HEK293 (cell line): ENCODE measurements around the gene NBPF6.

Experiments used
- CTCF ChIA-PET: fragments of 350-600 bp; formaldehyde crosslinking; extraction: SDS; loops from one replicate; lab custom pipeline; 2021; ENCODE audit warnings: antibody characterized with exemption; lab: Yijun Ruan, JAX
- POLR2A ChIA-PET: fragments of 300-600 bp; formaldehyde crosslinking; extraction: SDS; loops from one replicate; lab custom pipeline; 2020; ENCODE audit warnings: antibody characterized with exemption, inconsistent platforms; lab: Yijun Ruan, JAX
- H3K27ac ChIP-seq: fragments of 200-500 bp; sonication (Bioruptor generic); 2 replicates; pipeline ENCODE4 v1.5.1; 2014; ENCODE audit warnings: low read depth, low read length, control low read depth, inconsistent platforms; ENCODE audit errors: extremely low read depth
- H3K36me3 ChIP-seq, 2 experiments: fragments of 200-500 bp in 1 of 2; sonication (Bioruptor generic) in 1 of 2; 1 replicate in 1 of 2; 2 replicates in 1 of 2; pipeline ENCODE4 v1.5.1; 2014 to 2017; ENCODE audit warnings: inconsistent platforms in 2 of 2, low read length in 2 of 2; ENCODE audit not compliant: control insufficient read depth in 2 of 2, insufficient read depth in 1 of 2
- H3K4me1 ChIP-seq: fragments of 200-500 bp; sonication (Bioruptor generic); 2 replicates; pipeline ENCODE4 v1.5.1; 2014; ENCODE audit warnings: mild to moderate bottlenecking, low read length, inconsistent platforms; ENCODE audit not compliant: control insufficient read depth, insufficient read depth
- H3K4me3 ChIP-seq: 2 replicates; pipeline ENCODE4 v1.5.1; 2011; ENCODE audit warnings: low read depth, mild to moderate bottlenecking, control low read depth, low read length, moderate library complexity
- H3K9me3 ChIP-seq: fragments of 200-500 bp; sonication (Bioruptor generic); 2 replicates; pipeline ENCODE4 v1.5.1; 2014; ENCODE audit warnings: low read depth, low read length, inconsistent platforms; ENCODE audit not compliant: control insufficient read depth, insufficient read depth
- HOXD13 ChIP-seq: sonication (generic); formaldehyde crosslinking; IDR thresholded peaks from 2 replicates; pipeline ENCODE4 v1.8.0; 2022; ENCODE audit warnings: missing genetic modification reagents, borderline replicate concordance
- PBX3 ChIP-seq: sonication (generic); formaldehyde crosslinking; IDR thresholded peaks from 2 replicates; pipeline ENCODE4 v1.8.1; 2022; ENCODE audit warnings: mild to moderate bottlenecking, moderate library complexity, missing genetic modification reagents
- SETDB1 ChIP-seq: IDR thresholded peaks from one replicate; pipeline ENCODE4 v1.6.1; 2017; ENCODE audit warnings: mild to moderate bottlenecking, low read length, moderate library complexity, mixed read lengths; ENCODE audit not compliant: insufficient read length
- SP7 ChIP-seq: fragments of 450-650 bp; formaldehyde crosslinking; IDR thresholded peaks from 2 replicates; pipeline ENCODE4 v1.5.1; 2016; ENCODE audit warnings: missing biosample characterization, missing genetic modification characterization
- TCF7L2 ChIP-seq: IDR thresholded peaks from 2 replicates; pipeline ENCODE4 v1.6.1; 2011; ENCODE audit warnings: low read depth, mild to moderate bottlenecking, inconsistent platforms, low read length, moderate library complexity, borderline replicate concordance
- ZBTB17 ChIP-seq: fragments of 450-650 bp; formaldehyde crosslinking; IDR thresholded peaks from 2 replicates; pipeline ENCODE4 v1.5.1; 2016; ENCODE audit warnings: missing biosample characterization, missing genetic modification characterization
- ZFP37 ChIP-seq: fragments of 450-650 bp; formaldehyde crosslinking; IDR thresholded peaks from 2 replicates; pipeline ENCODE4 v1.5.1; 2016; ENCODE audit warnings: missing biosample characterization, missing genetic modification characterization
- ZIC2 ChIP-seq: fragments of 450-650 bp; formaldehyde crosslinking; IDR thresholded peaks from 2 replicates; pipeline ENCODE4 v1.5.1; 2016; ENCODE audit warnings: missing biosample characterization, missing genetic modification characterization
- ZNF24 ChIP-seq: fragments of 450-650 bp; formaldehyde crosslinking; IDR thresholded peaks from 2 replicates; pipeline ENCODE4 v1.5.1; 2016; ENCODE audit warnings: missing biosample characterization, missing genetic modification characterization
- ZNF311 ChIP-seq: fragments of 450-650 bp; formaldehyde crosslinking; IDR thresholded peaks from 2 replicates; pipeline ENCODE4 v1.5.1; 2017; ENCODE audit warnings: missing biosample characterization, missing genetic modification characterization, borderline replicate concordance
- ZNF341 ChIP-seq: fragments of 450-650 bp; formaldehyde crosslinking; IDR thresholded peaks from 2 replicates; pipeline ENCODE4; 2016; ENCODE audit warnings: low read depth, missing biosample characterization, missing genetic modification characterization
- ZNF354C ChIP-seq: fragments of 450-650 bp; formaldehyde crosslinking; IDR thresholded peaks from 2 replicates; pipeline ENCODE4 v1.5.1; 2016; ENCODE audit warnings: missing biosample characterization, missing genetic modification characterization, low read depth, borderline replicate concordance
- ZNF398 ChIP-seq: fragments of 450-650 bp; formaldehyde crosslinking; IDR thresholded peaks from 2 replicates; pipeline ENCODE4 v1.5.1; 2017; ENCODE audit warnings: missing biosample characterization, missing genetic modification characterization
- ZNF416 ChIP-seq: fragments of 450-650 bp; formaldehyde crosslinking; IDR thresholded peaks from 2 replicates; pipeline ENCODE4 v1.5.1; 2016; ENCODE audit warnings: missing biosample characterization, missing genetic modification characterization
- ZNF426 ChIP-seq: fragments of 450-650 bp; formaldehyde crosslinking; IDR thresholded peaks from 2 replicates; pipeline ENCODE4 v1.5.1; 2017; ENCODE audit warnings: missing biosample characterization, missing genetic modification characterization, mild to moderate bottlenecking, inconsistent platforms, moderate library complexity
- ZNF530 ChIP-seq: fragments of 450-650 bp; formaldehyde crosslinking; IDR thresholded peaks from 2 replicates; pipeline ENCODE4 v1.5.1; 2016; ENCODE audit warnings: low read depth, missing biosample characterization, missing genetic modification characterization
- ZNF585B ChIP-seq: fragments of 450-650 bp; formaldehyde crosslinking; IDR thresholded peaks from 2 replicates; pipeline ENCODE4 v1.5.1; 2016; ENCODE audit warnings: missing biosample characterization, missing genetic modification characterization
- ZNF670 ChIP-seq: fragments of 450-650 bp; formaldehyde crosslinking; IDR thresholded peaks from 2 replicates; pipeline ENCODE4 v1.5.1; 2016; ENCODE audit warnings: missing biosample characterization, missing genetic modification characterization, low read depth
- ZNF692 ChIP-seq: fragments of 450-650 bp; formaldehyde crosslinking; IDR thresholded peaks from 2 replicates; pipeline ENCODE4 v1.5.1; 2016; ENCODE audit warnings: missing biosample characterization, missing genetic modification characterization
- ZNF768 ChIP-seq: fragments of 450-650 bp; formaldehyde crosslinking; IDR thresholded peaks from 2 replicates; pipeline ENCODE4 v1.5.1; 2018; ENCODE audit warnings: missing biosample characterization, mild to moderate bottlenecking, missing genetic modification characterization
- ZSCAN16 ChIP-seq: fragments of 450-650 bp; formaldehyde crosslinking; IDR thresholded peaks from 2 replicates; pipeline ENCODE4 v1.5.1; 2016; ENCODE audit warnings: missing biosample characterization, missing genetic modification characterization
- ZXDB ChIP-seq: fragments of 450-650 bp; formaldehyde crosslinking; IDR thresholded peaks from 2 replicates; pipeline ENCODE4 v1.5.1; 2016; ENCODE audit warnings: missing biosample characterization, missing genetic modification characterization
- TF ChIP-seq, protein P1 (sequence below): fragments of 450-650 bp; formaldehyde crosslinking; IDR thresholded peaks from 2 replicates; pipeline ENCODE4 v1.5.1; 2016; ENCODE audit warnings: missing biosample characterization, missing genetic modification characterization
- TF ChIP-seq, protein P2 (sequence below): fragments of 450-650 bp; formaldehyde crosslinking; IDR thresholded peaks from 2 replicates; pipeline ENCODE4 v1.5.1; 2016; ENCODE audit warnings: missing biosample characterization, missing genetic modification characterization, borderline replicate concordance

The NBPF6 gene

DNA sequence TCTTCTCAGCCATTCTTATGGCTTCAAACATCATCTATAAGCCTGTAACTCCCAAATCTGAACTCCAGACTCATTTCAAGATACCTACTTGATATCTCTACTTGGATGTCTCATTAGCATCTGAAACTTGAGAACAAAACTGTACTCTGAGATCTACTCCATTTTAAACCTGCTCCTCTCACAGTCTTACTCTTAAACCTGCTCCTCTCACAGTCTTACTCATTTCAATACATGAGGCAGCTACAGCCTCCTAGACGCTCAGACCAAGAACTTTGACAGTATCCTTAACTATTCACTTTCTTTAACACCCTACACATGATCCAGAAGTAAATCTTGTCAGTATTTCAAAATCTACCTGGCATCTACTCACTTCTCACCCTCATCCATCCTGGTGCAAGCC lies 54.3 kb downstream of the NBPF6 start (continued):
- TF ChIP-seq, protein P1, sequence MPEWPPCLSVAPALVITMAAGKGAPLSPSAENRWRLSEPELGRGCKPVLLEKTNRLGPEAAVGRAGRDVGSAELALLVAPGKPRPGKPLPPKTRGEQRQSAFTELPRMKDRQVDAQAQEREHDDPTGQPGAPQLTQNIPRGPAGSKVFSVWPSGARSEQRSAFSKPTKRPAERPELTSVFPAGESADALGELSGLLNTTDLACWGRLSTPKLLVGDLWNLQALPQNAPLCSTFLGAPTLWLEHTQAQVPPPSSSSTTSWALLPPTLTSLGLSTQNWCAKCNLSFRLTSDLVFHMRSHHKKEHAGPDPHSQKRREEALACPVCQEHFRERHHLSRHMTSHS (tag by site-specific recombination) = no peak
- TF ChIP-seq TCF7L2 (no peak), HOXD13 (no peak), ZSCAN16 (tag by site-specific recombination) (no peak)
- TF ChIP-seq, all 188 proteins: peak for 0

GRCh38 chr1:108505763-108506070 lies 55.6 kb downstream of the NBPF6 start:
- Histone ChIP-seq H3K9me3 (no peaks in the 10 kb centered on the region), H3K4me3 (no peak overlapping the region), H3K36me3 (no peaks in the 10 kb centered on the region), H3K27ac (no peak overlapping the region), H3K4me1 (no peaks in the 10 kb centered on the region)
- ChIA-PET CTCF (interaction anchor here (1.5 kb wide), 1 partner anchor 138 kb away, joined by 10 read pairs; no protein-coding TSS in a partner anchor), POLR2A (no interaction called here)
- no peak for TF ChIP-seq ZNF416 (tag by site-specific recombination)
- no peak for TF ChIP-seq ZNF530
- no peak for TF ChIP-seq ZXDB (tag by site-specific recombination)
- no peak for TF ChIP-seq ZNF670
- TF ChIP-seq SP7 (tag by site-specific recombination) = no peak
- TF ChIP-seq ZNF354C = no peak

DNA sequence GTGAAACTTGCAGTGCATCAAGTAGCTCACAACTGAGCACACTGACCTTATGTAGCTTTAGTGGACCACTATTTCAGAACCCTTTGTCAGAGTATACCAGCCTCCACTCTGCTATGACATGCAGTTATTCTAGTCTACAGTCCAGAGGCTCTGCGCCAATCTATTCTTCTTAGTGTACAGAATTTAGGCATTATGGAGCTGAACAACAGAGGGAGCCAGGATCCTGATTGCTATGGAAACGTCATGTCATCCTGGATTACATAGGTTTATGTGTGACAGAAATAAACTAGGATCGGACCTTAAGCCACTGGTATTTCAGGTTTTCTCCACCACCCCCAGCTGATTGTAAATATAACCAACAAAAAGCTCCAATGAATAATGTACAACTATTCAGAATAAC lies 61.6 kb downstream of the NBPF6 start:
- Histone ChIP-seq H3K4me1 (no peaks in the 10 kb centered on the region), H3K4me3 (no peak overlapping the region), H3K9me3 (no peaks in the 10 kb centered on the region), H3K36me3 (no peaks in the 10 kb centered on the region), H3K27ac (no peak overlapping the region)
- ChIA-PET POLR2A (no interaction called here), CTCF (interaction anchor here (1.1 to 4.4 kb wide), 9 partner anchors 30 to 729 kb away, joined by 3 to 91 read pairs (median 7); partner anchors contain the start of gene EEIG2)
- TF ChIP-seq ZNF768 (no peak), ZNF585B (tag by site-specific recombination) (no peak), ZBTB17 (tag by site-specific recombination) (no peak), ZFP37 (tag by site-specific recombination) (no peak), ZNF311 (tag by site-specific recombination) (no peak), ZNF24 (tag by site-specific recombination) (no peak), SETDB1 (no peak), PBX3 (CRISPR knock-in tag) (no peak), ZIC2 (tag by site-specific recombination) (no peak), ZNF426 (no peak), ZNF341 (no peak), ZNF398 (tag by site-specific recombination) (no peak), ZNF692 (tag by site-specific recombination) (no peak)
- TF ChIP-seq, protein P2, sequence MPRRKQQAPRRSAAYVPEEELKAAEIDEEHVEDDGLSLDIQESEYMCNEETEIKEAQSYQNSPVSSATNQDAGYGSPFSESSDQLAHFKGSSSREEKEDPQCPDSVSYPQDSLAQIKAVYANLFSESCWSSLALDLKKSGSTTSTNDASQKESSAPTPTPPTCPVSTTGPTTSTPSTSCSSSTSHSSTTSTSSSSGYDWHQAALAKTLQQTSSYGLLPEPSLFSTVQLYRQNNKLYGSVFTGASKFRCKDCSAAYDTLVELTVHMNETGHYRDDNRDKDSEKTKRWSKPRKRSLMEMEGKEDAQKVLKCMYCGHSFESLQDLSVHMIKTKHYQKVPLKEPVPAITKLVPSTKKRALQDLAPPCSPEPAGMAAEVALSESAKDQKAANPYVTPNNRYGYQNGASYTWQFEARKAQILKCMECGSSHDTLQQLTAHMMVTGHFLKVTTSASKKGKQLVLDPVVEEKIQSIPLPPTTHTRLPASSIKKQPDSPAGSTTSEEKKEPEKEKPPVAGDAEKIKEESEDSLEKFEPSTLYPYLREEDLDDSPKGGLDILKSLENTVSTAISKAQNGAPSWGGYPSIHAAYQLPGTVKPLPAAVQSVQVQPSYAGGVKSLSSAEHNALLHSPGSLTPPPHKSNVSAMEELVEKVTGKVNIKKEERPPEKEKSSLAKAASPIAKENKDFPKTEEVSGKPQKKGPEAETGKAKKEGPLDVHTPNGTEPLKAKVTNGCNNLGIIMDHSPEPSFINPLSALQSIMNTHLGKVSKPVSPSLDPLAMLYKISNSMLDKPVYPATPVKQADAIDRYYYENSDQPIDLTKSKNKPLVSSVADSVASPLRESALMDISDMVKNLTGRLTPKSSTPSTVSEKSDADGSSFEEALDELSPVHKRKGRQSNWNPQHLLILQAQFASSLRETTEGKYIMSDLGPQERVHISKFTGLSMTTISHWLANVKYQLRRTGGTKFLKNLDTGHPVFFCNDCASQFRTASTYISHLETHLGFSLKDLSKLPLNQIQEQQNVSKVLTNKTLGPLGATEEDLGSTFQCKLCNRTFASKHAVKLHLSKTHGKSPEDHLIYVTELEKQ (tag by site-specific recombination) = no peak
